DOHH2 (cell line): ENCODE results near the gene ZPBP.

ENCODE experiments used
- H3F3A ChIP-seq: fragments of 200-600 bp; sonication (generic), shearing (Covaris generic); 2 replicates; pipeline ENCODE4 v1.6.0; 2016; ENCODE audit warnings: antibody characterized with exemption, mild to moderate bottlenecking; ENCODE audit not compliant: control insufficient read depth, insufficient read depth
- H3K27ac ChIP-seq: fragments of 200-600 bp; sonication (generic); 2 replicates; pipeline ENCODE4 v1.5.1; 2014; ENCODE audit warnings: low read depth, mild to moderate bottlenecking, low read length, moderate library complexity
- H3K27me3 ChIP-seq: fragments of 200-600 bp; sonication (generic); 2 replicates; pipeline ENCODE4 v1.6.1; 2014; ENCODE audit warnings: mild to moderate bottlenecking, low read length, mixed read lengths; ENCODE audit not compliant: control insufficient read depth
- H3K36me3 ChIP-seq: fragments of 200-600 bp; sonication (generic); 2 replicates; pipeline ENCODE4 v1.6.1; 2014; ENCODE audit warnings: mild to moderate bottlenecking, low read length, moderate library complexity, mixed read lengths; ENCODE audit not compliant: control insufficient read depth
- H3K4me1 ChIP-seq: fragments of 200-600 bp; sonication (generic); 2 replicates; pipeline ENCODE4 v1.6.1; 2014; ENCODE audit warnings: mild to moderate bottlenecking, low read length, mixed read lengths; ENCODE audit not compliant: control insufficient read depth
- H3K4me2 ChIP-seq: fragments of 200-600 bp; sonication (generic); 2 replicates; pipeline ENCODE4 v1.6.0; 2014; ENCODE audit warnings: mild to moderate bottlenecking, low read length, moderate library complexity
- H3K4me3 ChIP-seq: fragments of 200-600 bp; sonication (generic); 2 replicates; pipeline ENCODE4 v1.5.1; 2014; ENCODE audit warnings: mild to moderate bottlenecking, low read length, mixed read lengths
- H3K79me2 ChIP-seq: fragments of 200-600 bp; sonication (generic); 2 replicates; pipeline ENCODE4 v1.6.1; 2014; ENCODE audit warnings: mild to moderate bottlenecking, low read length, mixed read lengths; ENCODE audit not compliant: control insufficient read depth
- H3K9me2 ChIP-seq: fragments of 200-600 bp; sonication (generic); replicated peaks from 2 replicates; pipeline ENCODE4 v1.6.1; 2014; ENCODE audit warnings: mild to moderate bottlenecking, low read length, mixed read lengths; ENCODE audit not compliant: control insufficient read depth
- H3K9me3 ChIP-seq: fragments of 200-600 bp; sonication (generic); 2 replicates; pipeline ENCODE4 v1.6.1; 2014; ENCODE audit warnings: antibody characterized with exemption, low read length, mixed read lengths; ENCODE audit not compliant: control insufficient read depth, insufficient read depth
- H4K20me1 ChIP-seq: fragments of 200-600 bp; sonication (generic); 2 replicates; pipeline ENCODE4 v1.6.0; 2014; ENCODE audit warnings: low read depth, mild to moderate bottlenecking, antibody characterized with exemption, low read length, moderate library complexity; ENCODE audit not compliant: control insufficient read depth, insufficient read depth
- EZH2phosphoT487 ChIP-seq: fragments of 200-600 bp; sonication (generic); IDR thresholded peaks from 2 replicates; pipeline ENCODE4 v1.6.1; 2017; ENCODE audit warnings: borderline replicate concordance, mild to moderate bottlenecking, antibody characterized with exemption, low read length, moderate library complexity, mixed read lengths
- TF ChIP-seq, protein P1 (sequence below): fragments of 200-600 bp; sonication (generic); IDR thresholded peaks from one replicate; pipeline ENCODE4 v1.5.1; 2014; ENCODE audit warnings: antibody characterized with exemption, mild to moderate bottlenecking, low read depth, low read length; ENCODE audit not compliant: poor library complexity, severe bottlenecking

ZPBP gene

DNA sequence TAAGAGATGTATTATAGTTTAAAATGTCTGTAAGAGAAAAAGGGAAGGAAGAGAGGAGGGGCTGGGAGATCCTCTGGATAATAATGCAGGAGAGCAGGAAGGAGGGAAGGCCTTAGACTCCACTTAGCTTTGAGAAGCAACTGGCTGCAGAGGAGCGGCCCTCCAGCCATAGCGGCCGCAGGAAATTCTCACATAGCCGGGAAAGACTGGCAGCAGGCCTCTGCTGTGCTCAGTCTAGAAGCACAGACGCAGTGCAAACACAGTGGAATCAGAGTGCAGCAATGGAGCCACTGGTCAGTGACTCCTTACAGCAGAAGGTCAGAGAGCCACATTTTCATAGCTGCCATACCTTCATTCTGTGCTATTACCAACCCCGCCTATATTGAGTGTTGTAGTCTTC lies 166.3 kb downstream of the ZPBP start:
- H3K27me3 ChIP-seq: no peaks in the 10 kb centered on the region
- H3K9me2 ChIP-seq: no peaks in the 10 kb centered on the region
- TF ChIP-seq EZH2phosphoT487: no peak
- H4K20me1 ChIP-seq: no peaks in the 10 kb centered on the region
- no peaks in the 10 kb centered on the region for H3K4me1 ChIP-seq
- no peak overlapping the region for H3K27ac ChIP-seq
- no peaks in the 10 kb centered on the region for H3F3A ChIP-seq
- no peak overlapping the region for H3K4me3 ChIP-seq
- no peak overlapping the region for H3K4me2 ChIP-seq
- H3K36me3 ChIP-seq: no peaks in the 10 kb centered on the region
- H3K9me3 ChIP-seq: peaks cover 3% of the 10 kb centered on the region; the same call in 1 of the 2 replicates
- no peaks in the 10 kb centered on the region for H3K79me2 ChIP-seq

DNA sequence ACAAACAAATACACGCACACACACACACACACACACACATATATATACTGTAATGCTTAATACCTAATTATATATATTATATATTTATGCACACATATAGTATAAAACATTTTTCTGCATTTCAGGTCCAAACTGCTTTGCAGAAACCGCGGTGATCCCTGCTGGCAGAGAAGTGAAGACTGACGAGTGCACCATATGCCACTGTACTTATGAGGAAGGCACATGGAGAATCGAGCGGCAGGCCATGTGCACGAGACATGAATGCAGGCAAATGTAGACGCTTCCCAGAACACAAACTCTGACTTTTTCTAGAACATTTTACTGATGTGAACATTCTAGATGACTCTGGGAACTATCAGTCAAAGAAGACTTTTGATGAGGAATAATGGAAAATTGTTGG lies 181.1 kb downstream of the ZPBP start:
- no peak overlapping the region for H3K4me2 ChIP-seq
- H3K4me1 ChIP-seq: no peaks in the 10 kb centered on the region
- TF ChIP-seq EZH2phosphoT487: no peak
- TF ChIP-seq, protein P1, sequence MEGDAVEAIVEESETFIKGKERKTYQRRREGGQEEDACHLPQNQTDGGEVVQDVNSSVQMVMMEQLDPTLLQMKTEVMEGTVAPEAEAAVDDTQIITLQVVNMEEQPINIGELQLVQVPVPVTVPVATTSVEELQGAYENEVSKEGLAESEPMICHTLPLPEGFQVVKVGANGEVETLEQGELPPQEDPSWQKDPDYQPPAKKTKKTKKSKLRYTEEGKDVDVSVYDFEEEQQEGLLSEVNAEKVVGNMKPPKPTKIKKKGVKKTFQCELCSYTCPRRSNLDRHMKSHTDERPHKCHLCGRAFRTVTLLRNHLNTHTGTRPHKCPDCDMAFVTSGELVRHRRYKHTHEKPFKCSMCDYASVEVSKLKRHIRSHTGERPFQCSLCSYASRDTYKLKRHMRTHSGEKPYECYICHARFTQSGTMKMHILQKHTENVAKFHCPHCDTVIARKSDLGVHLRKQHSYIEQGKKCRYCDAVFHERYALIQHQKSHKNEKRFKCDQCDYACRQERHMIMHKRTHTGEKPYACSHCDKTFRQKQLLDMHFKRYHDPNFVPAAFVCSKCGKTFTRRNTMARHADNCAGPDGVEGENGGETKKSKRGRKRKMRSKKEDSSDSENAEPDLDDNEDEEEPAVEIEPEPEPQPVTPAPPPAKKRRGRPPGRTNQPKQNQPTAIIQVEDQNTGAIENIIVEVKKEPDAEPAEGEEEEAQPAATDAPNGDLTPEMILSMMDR: no peak
- H3K79me2 ChIP-seq: no peaks in the 10 kb centered on the region
- H3K27me3 ChIP-seq: no peaks in the 10 kb centered on the region
- H3K36me3 ChIP-seq: no peaks in the 10 kb centered on the region
- H3K27ac ChIP-seq: no peak overlapping the region
- no peak overlapping the region for H3K4me3 ChIP-seq
- H3F3A ChIP-seq: no peaks in the 10 kb centered on the region
- H3K9me3 ChIP-seq: no peaks in the 10 kb centered on the region
- no peaks in the 10 kb centered on the region for H4K20me1 ChIP-seq
- 0 out of 2 replicates have a peak, but pooled peaks cover 1% of the 10 kb centered on the region for H3K9me2 ChIP-seq

DNA sequence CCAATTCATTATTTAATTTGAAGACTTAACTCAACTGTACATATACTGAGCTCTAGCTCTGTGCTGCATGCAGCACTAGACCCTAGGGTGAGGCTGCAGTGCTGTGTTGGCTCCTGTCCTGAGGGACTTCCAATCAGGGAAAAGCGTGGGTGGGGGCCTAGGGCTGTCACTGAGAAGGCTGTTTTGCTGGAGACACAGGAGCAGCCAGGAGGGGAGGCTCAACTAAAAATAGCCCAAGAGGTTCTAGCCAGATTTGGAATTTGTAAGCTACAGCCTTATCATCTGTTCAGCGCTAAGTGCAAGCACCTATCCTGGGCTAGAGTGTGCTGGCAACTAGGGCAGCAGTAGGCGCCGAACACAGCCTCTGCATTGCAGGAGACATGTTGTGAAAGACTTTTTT lies 198.5 kb downstream of the ZPBP start:
- no peak overlapping the region for H3K27ac ChIP-seq
- no peaks in the 10 kb centered on the region for H3K9me2 ChIP-seq
- H3K36me3 ChIP-seq: no peaks in the 10 kb centered on the region
- no peaks in the 10 kb centered on the region for H4K20me1 ChIP-seq
- H3K4me1 ChIP-seq: peaks cover 3% of the 10 kb centered on the region; the same call in 1 of the 2 replicates
- H3K27me3 ChIP-seq: no peaks in the 10 kb centered on the region
- TF ChIP-seq EZH2phosphoT487: no peak
- TF ChIP-seq, protein P1: no peak
- H3K79me2 ChIP-seq: no peaks in the 10 kb centered on the region
- H3K9me3 ChIP-seq: no peaks in the 10 kb centered on the region
- H3K4me3 ChIP-seq: no peak overlapping the region
- no peak overlapping the region for H3K4me2 ChIP-seq
- H3F3A ChIP-seq: no peaks in the 10 kb centered on the region

- Histone ChIP-seq H4K20me1 (no peaks in the 10 kb centered on the region), H3K36me3 (no peaks in the 10 kb centered on the region), H3K27ac (no peak overlapping the region), H3F3A (no peaks in the 10 kb centered on the region), H3K9me2 (no peaks in the 10 kb centered on the region), H3K9me3 (no peaks in the 10 kb centered on the region), H3K27me3 (no peaks in the 10 kb centered on the region), H3K4me3 (no peak overlapping the region), H3K4me2 (no peak overlapping the region), H3K79me2 (no peaks in the 10 kb centered on the region), H3K4me1 (peaks cover 3% of the 10 kb centered on the region; the same call in 1 of the 2 replicates)
- TF ChIP-seq, protein P1: no peak
- TF ChIP-seq EZH2phosphoT487: no peak
Measured at GRCh38 chr7:49893131-49893530, 199.9 kb downstream of the ZPBP start.
